Measurements from ENCODE around the gene TCF7L1.

GRCh38 chr2:85326406-85327159 is 193.4 kb downstream of the TCF7L1 start:
- no peak for TF ChIP-seq CTCF (IDR thresholded peaks at IDR 0.05; ENCODE audit: low read depth, low read length)
- TF ChIP-seq MAX (IDR thresholded peaks at IDR 0.05; ENCODE audit: low read depth, low read length) = peak; percentile 59
- no peak for TF ChIP-seq POLR2A (IDR thresholded peaks at IDR 0.05; ENCODE audit: extremely low read depth, insufficient read length)
- peak; percentile 65 for TF ChIP-seq MYC (IDR thresholded peaks at IDR 0.05; ENCODE audit: low read depth, low read length)

Measured in NB4 (cell line).